Transverse colon (tissue), 4 donors: ENCODE data around the gene ZNF644. TPM values are rescaled to one million over a fixed set of nuclear protein-coding genes. Genes with fewer than 3 reads are reported as not detected.

Experiments used
- DNase-seq: peaks from one replicate; pipeline ENCODE4 v3.0.0-alpha.2; 2019
- H3K27ac ChIP-seq, 4 donors: fragments of 200-600 bp; sonication (generic); 2 replicates each; pipeline ENCODE4 v1.5.1; 2016 to 2018; ENCODE audit warnings: inconsistent platforms in 4 of 4
- H3K27me3 ChIP-seq: fragments of 200-600 bp; sonication (generic); 2 replicates; pipeline ENCODE4 v1.5.1; 2017; ENCODE audit warnings: inconsistent platforms
- H3K36me3 ChIP-seq, 4 donors: fragments of 200-600 bp; sonication (generic); 2 replicates each; pipeline ENCODE4 v1.5.1; 2017 to 2019; ENCODE audit warnings: inconsistent platforms in 4 of 4
- H3K4me1 ChIP-seq, 4 donors: fragments of 200-600 bp; sonication (generic); 2 replicates each; pipeline ENCODE4 v1.5.1; 2017 to 2020; ENCODE audit warnings: inconsistent platforms in 4 of 4
- H3K4me3 ChIP-seq, 4 donors: fragments of 200-600 bp; sonication (generic); 1 replicate in 1 of 4; 2 replicates in 3 of 4; pipeline versions ENCODE4 v1.5.1 to v1.6.1; 2017 to 2019; ENCODE audit warnings: inconsistent platforms in 4 of 4
- H3K9me3 ChIP-seq, 2 donors: fragments of 200-600 bp; sonication (generic); 2 replicates each; pipeline ENCODE4 v1.5.1; 2017 to 2019; ENCODE audit warnings: inconsistent platforms in 2 of 2
- CTCF ChIP-seq, 5 experiments: fragments of 200-600 bp in 3 of 5; fragments of 450-650 bp in 2 of 5; sonication (generic) in 3 of 5; IDR thresholded peaks; 1 replicate in 2 of 5; 2 replicates in 3 of 5; pipeline ENCODE4 v1.5.1; 2016 to 2017; ENCODE audit warnings: antibody characterized with exemption in 5 of 5, inconsistent platforms in 3 of 5, mild to moderate bottlenecking in 2 of 5, moderate library complexity in 1 of 5
- EP300 ChIP-seq: sonication (generic); formaldehyde crosslinking; IDR thresholded peaks from one replicate; pipeline ENCODE4 v1.6.1; 2017; ENCODE audit warnings: antibody characterized with exemption, low read depth
- POLR2A ChIP-seq: fragments of 450-650 bp; IDR thresholded peaks from one replicate; pipeline ENCODE4 v1.6.1; 2016; ENCODE audit warnings: antibody characterized with exemption, mild to moderate bottlenecking, moderate library complexity
- POLR2AphosphoS5 ChIP-seq, 3 donors: sonication (generic); formaldehyde crosslinking; IDR thresholded peaks; one replicate each; pipeline ENCODE4 v1.6.1; 2016; ENCODE audit warnings: antibody characterized with exemption in 3 of 3
- WGBS, 2 donors: methylation state at CpG; one replicate each; pipeline ENCODE4 v1.1.5; 2018; ENCODE audit warnings: low coverage in 1 of 2; 5-methylcytosine and 5-hydroxymethylcytosine counted together
- in situ Hi-C, 4 donors: fragments of 200-750 bp; cut with MboI; loops; one replicate each; pipeline versions ENCODE4 v1.15.0 to v1.15.1; 2017; ENCODE audit warnings: low sequenced_read_pairs in 3 of 4, low pct_ligation_motif_present in 1 of 4, low pct_unique_long_range_greater_than_20kb in 1 of 4
- intact Hi-C: fragments of 100-400 bp; cut with DNase I; formaldehyde crosslinking; loops from one replicate; pipeline ENCODE4 v1.15.1; 2023; ENCODE audit warnings: low total_unique reads
- total RNA-seq, 4 donors: library from RNA; depleted of rRNA; stranded (reverse); fragments of >200 nt; gene quantifications; one replicate each; pipeline ENCODE4 v1.1.0, GENCODE V29; 2016

Gene ZNF644
- total RNA-seq, 4 donors from 2014 or later: 19.5 to 86.2 (median 50.4) TPM

- Histone ChIP-seq H3K4me1 (peaks cover 0 to 8% (median 6%) of the 10 kb centered on the region in 4 donors), H3K36me3 (no peaks in the 10 kb centered on the region), H3K9me3 (no peaks in the 10 kb centered on the region), H3K27me3 (no peaks in the 10 kb centered on the region), H3K27ac (no peak overlapping the region), H3K4me3 (no peak overlapping the region)
- no peak for DNase-seq
- WGBS, 2 donors: 68 to 86% methylated on average over 4 of the region's 4 CpGs
- in situ Hi-C loops: no loop called here
- TF ChIP-seq POLR2AphosphoS5 (IDR thresholded peaks at IDR 0.05) (no peak), POLR2A (no peak), EP300 (no peak), CTCF (IDR thresholded peaks at IDR 0.05) (no peak)
- intact Hi-C loops: no loop called here
Measured at GRCh38 chr1:91026320-91026719, 4.5 kb upstream of the ZNF644 start.

- TF ChIP-seq CTCF (IDR thresholded peaks at IDR 0.05) (no peak), POLR2A (no peak)
- no peak overlapping the region for H3K27ac ChIP-seq
Measured at GRCh38 chr1:91024481-91025119, 2.8 kb upstream of the ZNF644 start.

GRCh38 chr1:91022518-91022929 is 689 bp upstream of the ZNF644 start:
- Histone ChIP-seq H3K4me1 (peaks cover 21 to 43% (median 33%) of the 10 kb centered on the region in 4 donors), H3K9me3 (no peaks in the 10 kb centered on the region), H3K27ac (peak overlapping the region; percentile 98 to 99 (median 99)), H3K4me3 (peak overlapping the region; percentile 61 to 94 (median 90)), H3K36me3 (no peaks in the 10 kb centered on the region), H3K27me3 (no peaks in the 10 kb centered on the region)
- no peak for DNase-seq
- intact Hi-C loops (no loop called here), in situ Hi-C loops (no loop called here)
- no peak for TF ChIP-seq POLR2AphosphoS5 (IDR thresholded peaks at IDR 0.05)
- TF ChIP-seq EP300: no peak
- TF ChIP-seq CTCF (IDR thresholded peaks at IDR 0.05): no peak
- no peak for TF ChIP-seq POLR2A
- WGBS, 2 donors: 50 to 69% methylated on average over 4 to 6 of the region's 6 CpGs

More at GRCh38 chr1:91024481-91025119, 2.8 kb upstream of the ZNF644 start:
- WGBS, 2 donors: 77 to 82% methylated on average over 2 to 3 of the region's 3 CpGs
- H3K36me3 ChIP-seq: no peaks in the 10 kb centered on the region
- no peak overlapping the region for H3K4me3 ChIP-seq
- no peaks in the 10 kb centered on the region for H3K9me3 ChIP-seq
- H3K4me1 ChIP-seq: peaks cover 8 to 22% (median 16%) of the 10 kb centered on the region in 4 donors
- intact Hi-C loops: no loop called here
- H3K27me3 ChIP-seq: no peaks in the 10 kb centered on the region
- no peak for DNase-seq
- in situ Hi-C loops: no loop called here

- in situ Hi-C loops (no loop called here), intact Hi-C loops (no loop called here)
- Histone ChIP-seq H3K9me3 (no peaks in the 10 kb centered on the region), H3K36me3 (no peaks in the 10 kb centered on the region), H3K27me3 (no peaks in the 10 kb centered on the region), H3K27ac (peak overlapping the region; percentile 98 to 99 (median 99)), H3K4me3 (peak overlapping the region; percentile 61 to 94 (median 90)), H3K4me1 (peaks cover 27 to 57% (median 46%) of the 10 kb centered on the region in 4 donors)
- TF ChIP-seq EP300: no peak
- peak in 1 of 3 donors; percentile 7 for TF ChIP-seq POLR2AphosphoS5 (IDR thresholded peaks at IDR 0.05)
- WGBS, 2 donors: 0% methylated on average over 30 of the region's 33 CpGs; no CpG with 5 or more reads in 1 of the 2 donors
- DNase-seq: peak; percentile 78
Measured at GRCh38 chr1:91020967-91021685, 709 bp downstream of the ZNF644 start.
